Suprapubic skin (tissue), 4 donors: Measurements from ENCODE around the gene NHSL2. TPM values are rescaled to one million over a fixed set of nuclear protein-coding genes. Genes with fewer than 3 reads are reported as not detected.

ENCODE experiments used
- DNase-seq, 2 donors: peaks; one replicate each; pipeline ENCODE4 v3.0.0-alpha.2; 2019; ENCODE audit warnings: low spot score in 2 of 2
- H3K27ac ChIP-seq: fragments of 200-600 bp; sonication (generic); one replicate; pipeline ENCODE4 v1.5.1; 2019
- H3K27me3 ChIP-seq: fragments of 200-600 bp; sonication (generic); one replicate; pipeline ENCODE4 v1.5.1; 2019
- H3K36me3 ChIP-seq: fragments of 200-600 bp; sonication (generic); one replicate; pipeline ENCODE4 v1.5.1; 2019
- H3K4me1 ChIP-seq: fragments of 200-600 bp; sonication (generic); one replicate; pipeline ENCODE4 v1.5.1; 2019
- H3K4me3 ChIP-seq: fragments of 200-600 bp; sonication (generic); one replicate; pipeline ENCODE4 v1.5.1; 2019; ENCODE audit warnings: mild to moderate bottlenecking
- H3K9me3 ChIP-seq: fragments of 200-600 bp; sonication (generic); one replicate; pipeline ENCODE4 v1.5.1; 2019
- CTCF ChIP-seq, 2 donors: fragments of 200-600 bp in 1 of 2; fragments of 450-650 bp in 1 of 2; sonication (generic) in 1 of 2; IDR thresholded peaks; one replicate each; pipeline ENCODE4 v1.5.1; 2016 to 2019; ENCODE audit warnings: antibody characterized with exemption in 2 of 2, mild to moderate bottlenecking in 1 of 2, moderate library complexity in 1 of 2
- EP300 ChIP-seq: sonication (generic); formaldehyde crosslinking; IDR thresholded peaks from one replicate; pipeline ENCODE4 v1.6.1; 2017; ENCODE audit warnings: antibody characterized with exemption
- POLR2A ChIP-seq, 2 donors: fragments of 450-650 bp; IDR thresholded peaks; one replicate each; pipeline ENCODE4 v1.6.1; 2017; ENCODE audit warnings: antibody characterized with exemption in 2 of 2, mild to moderate bottlenecking in 2 of 2, moderate library complexity in 2 of 2
- POLR2AphosphoS5 ChIP-seq, 3 donors: sonication (generic); formaldehyde crosslinking; IDR thresholded peaks; one replicate each; pipeline ENCODE4 v1.6.1; 2017; ENCODE audit warnings: antibody characterized with exemption in 3 of 3
- WGBS: methylation state at CpG from one replicate; pipeline ENCODE4 v1.1.5; 2018; 5-methylcytosine and 5-hydroxymethylcytosine counted together
- total RNA-seq, 4 donors: library from RNA; depleted of rRNA; stranded (reverse); fragments of >200 nt; gene quantifications; one replicate each; pipeline ENCODE4 v1.1.0, GENCODE V29; 2016

The NHSL2 gene
- total RNA-seq, 4 donors from 2014 or later, result 2.0 to 4.7 (median 3.0) TPM

GRCh38 chrX:72043636-72044035 is 133.0 kb downstream of the NHSL2 start:
- Histone ChIP-seq H3K36me3 (no peaks in the 10 kb centered on the region), H3K9me3 (no peaks in the 10 kb centered on the region), H3K27ac (no peak overlapping the region), H3K4me3 (no peak overlapping the region), H3K27me3 (no peaks in the 10 kb centered on the region), H3K4me1 (peaks cover 2% of the 10 kb centered on the region)
- WGBS, result 81% methylated on average over 4 of the region's 4 CpGs
- no peak for TF ChIP-seq POLR2AphosphoS5 (IDR thresholded peaks at IDR 0.05)
- no peak for TF ChIP-seq EP300
- TF ChIP-seq POLR2A (IDR thresholded peaks at IDR 0.05), result no peak
- no peak for DNase-seq

GRCh38 chrX:72045141-72045540 is 134.5 kb downstream of the NHSL2 start:
- DNase-seq, result no peak
- Histone ChIP-seq H3K27me3 (no peaks in the 10 kb centered on the region), H3K9me3 (no peaks in the 10 kb centered on the region), H3K27ac (peak overlapping the region; percentile 29), H3K4me3 (no peak overlapping the region), H3K4me1 (peaks cover 5% of the 10 kb centered on the region), H3K36me3 (no peaks in the 10 kb centered on the region)
- no peak for TF ChIP-seq EP300
- no peak for TF ChIP-seq POLR2AphosphoS5 (IDR thresholded peaks at IDR 0.05)
- TF ChIP-seq CTCF (IDR thresholded peaks at IDR 0.05), result no peak
- TF ChIP-seq POLR2A (IDR thresholded peaks at IDR 0.05), result no peak
- 44% methylated on average over 1 of the region's 4 CpGs for WGBS

- no peaks in the 10 kb centered on the region for H3K36me3 ChIP-seq
- H3K4me3 ChIP-seq, result no peak overlapping the region
- TF ChIP-seq EP300, result no peak
- no peak for TF ChIP-seq CTCF (IDR thresholded peaks at IDR 0.05)
- no peak for TF ChIP-seq POLR2A (IDR thresholded peaks at IDR 0.05)
- TF ChIP-seq POLR2AphosphoS5 (IDR thresholded peaks at IDR 0.05), result no peak
- H3K9me3 ChIP-seq, result no peaks in the 10 kb centered on the region
- H3K27me3 ChIP-seq, result no peaks in the 10 kb centered on the region
- peak overlapping the region; percentile 29 for H3K27ac ChIP-seq
- H3K4me1 ChIP-seq, result peaks cover 5% of the 10 kb centered on the region
- DNase-seq, result no peak
- WGBS, result 65% methylated on average over 8 of the region's 9 CpGs
Measured at GRCh38 chrX:72045552-72046277, 135.1 kb downstream of the NHSL2 start.

- Histone ChIP-seq H3K9me3 (no peaks in the 10 kb centered on the region), H3K36me3 (no peaks in the 10 kb centered on the region), H3K4me1 (peaks cover 5% of the 10 kb centered on the region), H3K27ac (no peak overlapping the region), H3K4me3 (no peak overlapping the region), H3K27me3 (no peaks in the 10 kb centered on the region)
- no peak for DNase-seq
- 38% methylated on average over 6 of the region's 6 CpGs for WGBS
- TF ChIP-seq CTCF (IDR thresholded peaks at IDR 0.05) (no peak), POLR2AphosphoS5 (IDR thresholded peaks at IDR 0.05) (no peak), POLR2A (IDR thresholded peaks at IDR 0.05) (no peak), EP300 (no peak)
Measured at GRCh38 chrX:72046447-72046846, 135.8 kb downstream of the NHSL2 start.

- DNase-seq, result no peak
- Histone ChIP-seq H3K4me3 (no peak overlapping the region), H3K27ac (no peak overlapping the region), H3K36me3 (no peaks in the 10 kb centered on the region), H3K9me3 (no peaks in the 10 kb centered on the region), H3K4me1 (peaks cover 5% of the 10 kb centered on the region), H3K27me3 (no peaks in the 10 kb centered on the region)
- 71% methylated on average over 8 of the region's 8 CpGs for whole genome bisulfite sequencing
- TF ChIP-seq POLR2AphosphoS5 (IDR thresholded peaks at IDR 0.05) (no peak), POLR2A (IDR thresholded peaks at IDR 0.05) (no peak), CTCF (IDR thresholded peaks at IDR 0.05) (no peak), EP300 (no peak)
Measured at GRCh38 chrX:72048510-72049455, 138.1 kb downstream of the NHSL2 start.
